Putamen (tissue), 1 donor: ENCODE results near the gene RRM2.
A peak's percentile ranks its signal among the peaks of the same experiment; 100 is the strongest.
"Not testable (repeated sequence)": the region's sequence is repeated elsewhere in the genome, so short reads cannot be mapped to it uniquely, and the experiment has no call there.

Experiments used
- DNase-seq: peaks from one replicate; pipeline ENCODE4 v3.0.0-alpha.2; 2016; ENCODE audit warnings: low spot score

Gene RRM2

GRCh38 chr2:10091182-10091888 lies 31.2 kb upstream of the RRM2 start:
- no peak for DNase-seq

GRCh38 chr2:10091889-10092244 lies 30.7 kb upstream of the RRM2 start:
- DNase-seq, result not testable (repeated sequence)

GRCh38 chr2:10094271-10094814 lies 28.2 kb upstream of the RRM2 start:
- no peak for DNase-seq

- no peak for DNase-seq
These were observed 27.4 kb upstream of the RRM2 start for GRCh38 chr2:10095175-10095574.

- DNase-seq, result no peak
These were observed 25.9 kb upstream of the RRM2 start for GRCh38 chr2:10096641-10097040.

- DNase-seq, result no peak
These were observed 25.0 kb upstream of the RRM2 start for GRCh38 chr2:10097352-10098148.

- DNase-seq, result no peak
These were observed 21.0 kb upstream of the RRM2 start for GRCh38 chr2:10101491-10101890.

- no peak for DNase-seq
These were observed 19.4 kb upstream of the RRM2 start for GRCh38 chr2:10103179-10103578.

- DNase-seq, result not testable (repeated sequence)
These were observed 17.6 kb upstream of the RRM2 start for GRCh38 chr2:10104906-10105305.

- no peak for DNase-seq
These were observed 13.2 kb upstream of the RRM2 start for GRCh38 chr2:10109311-10109710.

GRCh38 chr2:10119027-10119325 lies 3.6 kb upstream of the RRM2 start:
- DNase-seq, result no peak

- no peak for DNase-seq
These were observed 2.9 kb upstream of the RRM2 start for GRCh38 chr2:10119601-10120157.

- peak; percentile 70 for DNase-seq
These were observed 2.2 kb upstream of the RRM2 start for GRCh38 chr2:10120158-10120876.

- DNase-seq, result no peak
These were observed 1.5 kb upstream of the RRM2 start for GRCh38 chr2:10120877-10121574.

- DNase-seq, result no peak
These were observed 742 bp downstream of the RRM2 start for GRCh38 chr2:10123281-10123680.

GRCh38 chr2:10124538-10125045 lies 2.1 kb downstream of the RRM2 start:
- peak; percentile 64 for DNase-seq

- DNase-seq, result no peak
These were observed 3.5 kb downstream of the RRM2 start for GRCh38 chr2:10125842-10126631.

- DNase-seq, result no peak
These were observed 4.1 kb downstream of the RRM2 start for GRCh38 chr2:10126632-10127026.

- no peak for DNase-seq
These were observed 5.9 kb downstream of the RRM2 start for GRCh38 chr2:10128420-10128819.

- DNase-seq, result no peak
These were observed 7.0 kb downstream of the RRM2 start for GRCh38 chr2:10129490-10129889.

- DNase-seq, result no peak
These were observed 9.6 kb downstream of the RRM2 start for GRCh38 chr2:10132043-10132575.
